Brain microvascular endothelial cell (primary cell): ENCODE data around the gene TAOK2.

Experiments
- DNase-seq: peaks from one replicate; pipeline ENCODE4 v3.0.0-alpha.2; 2020
- H3K27ac ChIP-seq: fragments of 250-450 bp; sonication (Bioruptor Pico); 2 replicates; pipeline ENCODE4 v1.5.1; 2020; ENCODE audit warnings: mild to moderate bottlenecking, moderate library complexity
- H3K27me3 ChIP-seq: fragments of 250-450 bp; sonication (Bioruptor Pico); replicated peaks from 2 replicates; pipeline ENCODE4 v1.5.1; 2020; ENCODE audit warnings: mild to moderate bottlenecking
- H3K36me3 ChIP-seq: fragments of 250-450 bp; sonication (Bioruptor Pico); replicated peaks from 2 replicates; pipeline ENCODE4 v1.5.1; 2020; ENCODE audit warnings: mild to moderate bottlenecking
- H3K4me3 ChIP-seq: 2 replicates; pipeline ENCODE4 v1.5.1; 2011; ENCODE audit warnings: low read depth, mild to moderate bottlenecking, control low read depth, low read length, moderate library complexity
- in situ Hi-C: cut with HindIII; loops from 2 replicates; pipeline ENCODE4 v1.10.0; 2017; ENCODE audit warnings: low sequenced_read_pairs, low pct_ligation_motif_present
- TF ChIP-seq, protein P1 (sequence below): IDR thresholded peaks from 2 replicates; pipeline ENCODE4 v1.5.1; 2011; ENCODE audit warnings: low read depth, mild to moderate bottlenecking, moderate library complexity, low read length, control low read depth, inconsistent platforms; ENCODE audit errors: missing control alignments

The TAOK2 gene

DNA sequence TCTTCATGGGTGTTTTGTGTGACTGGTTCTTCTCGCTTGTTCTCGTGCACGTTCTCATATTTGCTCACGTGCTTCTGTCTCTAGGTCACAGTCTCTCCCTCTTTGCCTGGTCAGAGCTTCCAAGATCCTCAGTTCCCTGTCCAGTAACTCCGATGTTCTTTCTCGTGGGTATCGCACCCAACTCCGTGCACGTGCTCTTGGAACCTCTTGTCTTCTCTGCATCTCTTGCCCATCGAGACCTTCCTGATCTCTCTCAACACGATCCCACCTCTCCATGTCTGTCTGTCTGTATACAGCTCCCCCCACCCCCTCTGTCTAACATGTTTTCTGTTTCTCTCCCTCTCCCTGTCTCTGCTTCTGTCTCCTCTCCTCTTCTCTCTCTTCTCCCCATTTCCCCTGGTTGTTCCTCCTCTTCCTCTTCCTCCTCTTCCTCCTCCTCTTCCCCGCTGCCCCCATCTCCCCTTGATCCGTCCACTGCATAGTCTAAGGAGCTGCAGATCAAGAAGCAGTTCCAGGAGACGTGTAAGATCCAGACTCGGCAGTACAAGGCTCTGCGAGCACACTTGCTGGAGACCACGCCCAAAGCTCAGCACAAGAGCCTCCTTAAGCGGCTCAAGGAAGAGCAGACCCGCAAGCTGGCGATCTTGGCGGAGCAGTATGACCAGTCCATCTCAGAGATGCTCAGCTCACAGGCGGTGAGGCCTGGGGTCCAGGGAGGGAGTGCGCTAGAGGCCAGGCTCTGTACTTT, 15.6 kb downstream of the TAOK2 start:
- TF ChIP-seq, protein P1, sequence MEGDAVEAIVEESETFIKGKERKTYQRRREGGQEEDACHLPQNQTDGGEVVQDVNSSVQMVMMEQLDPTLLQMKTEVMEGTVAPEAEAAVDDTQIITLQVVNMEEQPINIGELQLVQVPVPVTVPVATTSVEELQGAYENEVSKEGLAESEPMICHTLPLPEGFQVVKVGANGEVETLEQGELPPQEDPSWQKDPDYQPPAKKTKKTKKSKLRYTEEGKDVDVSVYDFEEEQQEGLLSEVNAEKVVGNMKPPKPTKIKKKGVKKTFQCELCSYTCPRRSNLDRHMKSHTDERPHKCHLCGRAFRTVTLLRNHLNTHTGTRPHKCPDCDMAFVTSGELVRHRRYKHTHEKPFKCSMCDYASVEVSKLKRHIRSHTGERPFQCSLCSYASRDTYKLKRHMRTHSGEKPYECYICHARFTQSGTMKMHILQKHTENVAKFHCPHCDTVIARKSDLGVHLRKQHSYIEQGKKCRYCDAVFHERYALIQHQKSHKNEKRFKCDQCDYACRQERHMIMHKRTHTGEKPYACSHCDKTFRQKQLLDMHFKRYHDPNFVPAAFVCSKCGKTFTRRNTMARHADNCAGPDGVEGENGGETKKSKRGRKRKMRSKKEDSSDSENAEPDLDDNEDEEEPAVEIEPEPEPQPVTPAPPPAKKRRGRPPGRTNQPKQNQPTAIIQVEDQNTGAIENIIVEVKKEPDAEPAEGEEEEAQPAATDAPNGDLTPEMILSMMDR, result no peak
- no peak for DNase-seq
- in situ Hi-C loops, result no loop called here

GRCh38 chr16:29990034-29990433, 16.4 kb downstream of the TAOK2 start:
- in situ Hi-C loops, result no loop called here
- Histone ChIP-seq H3K4me3 (no peak overlapping the region), H3K36me3 (peaks cover 79% of the 10 kb centered on the region), H3K27ac (no peak overlapping the region), H3K27me3 (no peaks in the 10 kb centered on the region)
- DNase-seq, result no peak
- TF ChIP-seq, protein P1, result no peak

More for the DNA sequence above, 15.6 kb downstream of the TAOK2 start:
- Histone ChIP-seq H3K36me3 (peaks cover 87% of the 10 kb centered on the region), H3K4me3 (no peak overlapping the region), H3K27me3 (no peaks in the 10 kb centered on the region), H3K27ac (no peak overlapping the region)

GRCh38 chr16:29990883-29991570, 17.4 kb downstream of the TAOK2 start:
- Histone ChIP-seq H3K27ac (no peak overlapping the region), H3K27me3 (no peaks in the 10 kb centered on the region), H3K4me3 (no peak overlapping the region), H3K36me3 (peaks cover 69% of the 10 kb centered on the region)
- no peak for DNase-seq
- TF ChIP-seq, protein P1, result no peak
- in situ Hi-C loops, result no loop called here

- no peak for DNase-seq
- in situ Hi-C loops, result no loop called here
- H3K4me3 ChIP-seq, result no peak overlapping the region
- no peaks in the 10 kb centered on the region for H3K27me3 ChIP-seq
- TF ChIP-seq, protein P1, result no peak
- H3K27ac ChIP-seq, result no peak overlapping the region
- H3K36me3 ChIP-seq, result peaks cover 64% of the 10 kb centered on the region
Observed at GRCh38 chr16:29991571-29991904, 17.9 kb downstream of the TAOK2 start.

- no peak for DNase-seq
- TF ChIP-seq, protein P1, result no peak
- Histone ChIP-seq H3K27ac (no peak overlapping the region), H3K27me3 (no peaks in the 10 kb centered on the region), H3K4me3 (no peak overlapping the region), H3K36me3 (peaks cover 55% of the 10 kb centered on the region)
- in situ Hi-C loops, result no loop called here
Observed at GRCh38 chr16:29992344-29992967, 18.8 kb downstream of the TAOK2 start.
